SK-N-SH (cell line): ENCODE data around the gene SREBF2.

ENCODE experiments used
- CHD2 ChIP-seq: fragments of 150-350 bp; IDR thresholded peaks from 2 replicates; pipeline ENCODE4 v1.6.1; 2018; ENCODE audit warnings: low read length; ENCODE audit not compliant: partially characterized antibody
- GABPA ChIP-seq: IDR thresholded peaks from 2 replicates; pipeline ENCODE4 v1.4.0; 2012; ENCODE audit warnings: low read depth, mild to moderate bottlenecking
- TF ChIP-seq, protein P1 (sequence below): fragments of 200-600 bp; sonication (generic); IDR thresholded peaks from 2 replicates; pipeline ENCODE4 v1.6.1; 2017; ENCODE audit warnings: antibody characterized with exemption, mild to moderate bottlenecking, moderate library complexity

DNA sequence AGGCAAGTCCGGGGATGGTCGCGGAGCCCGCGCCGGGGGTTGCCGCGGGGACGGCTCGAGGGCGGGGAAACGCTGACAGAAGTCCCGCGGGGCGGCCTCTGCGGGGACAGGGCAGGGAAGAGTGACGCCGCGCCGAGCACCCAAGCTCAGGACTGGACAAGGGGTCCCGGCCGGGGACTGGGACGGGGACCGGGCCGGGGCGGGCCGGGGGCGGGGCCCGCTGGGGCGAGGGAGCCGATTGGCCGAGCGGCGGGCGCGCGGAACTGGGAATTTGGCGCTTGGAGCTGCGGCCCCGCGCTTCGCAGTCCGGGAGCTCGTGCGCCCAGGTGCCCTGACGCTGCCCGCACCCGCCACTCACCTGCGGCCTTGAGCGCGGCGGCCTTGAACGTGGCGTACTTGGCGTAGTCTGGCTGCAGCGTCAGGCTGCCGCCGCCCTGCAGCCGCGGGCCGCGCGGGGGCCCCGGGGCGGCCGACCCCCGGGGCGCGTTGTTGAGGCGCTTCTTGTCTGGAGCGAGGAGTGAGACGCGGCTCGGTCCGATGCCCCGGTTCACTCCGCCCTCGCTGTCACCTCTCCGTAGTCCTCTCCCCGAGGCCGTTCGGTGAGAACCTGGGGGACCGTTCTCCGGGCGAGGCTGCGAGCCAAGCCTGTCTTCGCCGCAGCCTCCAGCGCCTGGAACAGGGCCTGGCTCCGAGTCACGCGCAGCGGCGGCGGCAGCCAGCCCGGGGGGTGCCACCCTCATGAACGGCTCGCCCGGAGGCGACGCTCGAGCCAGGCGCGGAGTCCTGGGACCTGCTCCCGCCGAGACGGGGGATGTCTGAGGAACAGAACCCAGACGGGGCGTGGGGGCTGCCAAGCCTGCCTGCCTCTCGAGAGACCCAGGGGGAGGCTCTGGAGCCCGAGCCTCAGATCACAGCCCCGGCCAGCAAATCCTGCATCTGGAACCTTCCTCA lies 77.4 kb downstream of the SREBF2 start:
- TF ChIP-seq, protein P1, sequence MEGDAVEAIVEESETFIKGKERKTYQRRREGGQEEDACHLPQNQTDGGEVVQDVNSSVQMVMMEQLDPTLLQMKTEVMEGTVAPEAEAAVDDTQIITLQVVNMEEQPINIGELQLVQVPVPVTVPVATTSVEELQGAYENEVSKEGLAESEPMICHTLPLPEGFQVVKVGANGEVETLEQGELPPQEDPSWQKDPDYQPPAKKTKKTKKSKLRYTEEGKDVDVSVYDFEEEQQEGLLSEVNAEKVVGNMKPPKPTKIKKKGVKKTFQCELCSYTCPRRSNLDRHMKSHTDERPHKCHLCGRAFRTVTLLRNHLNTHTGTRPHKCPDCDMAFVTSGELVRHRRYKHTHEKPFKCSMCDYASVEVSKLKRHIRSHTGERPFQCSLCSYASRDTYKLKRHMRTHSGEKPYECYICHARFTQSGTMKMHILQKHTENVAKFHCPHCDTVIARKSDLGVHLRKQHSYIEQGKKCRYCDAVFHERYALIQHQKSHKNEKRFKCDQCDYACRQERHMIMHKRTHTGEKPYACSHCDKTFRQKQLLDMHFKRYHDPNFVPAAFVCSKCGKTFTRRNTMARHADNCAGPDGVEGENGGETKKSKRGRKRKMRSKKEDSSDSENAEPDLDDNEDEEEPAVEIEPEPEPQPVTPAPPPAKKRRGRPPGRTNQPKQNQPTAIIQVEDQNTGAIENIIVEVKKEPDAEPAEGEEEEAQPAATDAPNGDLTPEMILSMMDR = no peak
- TF ChIP-seq GABPA (no peak), CHD2 (no peak)
